ENCODE results near the gene SNX17. TPM values are rescaled to one million over a fixed set of nuclear protein-coding genes. Genes with fewer than 3 reads are reported as not detected.
A peak's percentile ranks its signal among the peaks of the same experiment; 100 is the strongest.
"Not testable (repeated sequence)": the region's sequence is repeated elsewhere in the genome, so short reads cannot be mapped to it uniquely, and the experiment has no call there.

SNX17 gene, protein sequence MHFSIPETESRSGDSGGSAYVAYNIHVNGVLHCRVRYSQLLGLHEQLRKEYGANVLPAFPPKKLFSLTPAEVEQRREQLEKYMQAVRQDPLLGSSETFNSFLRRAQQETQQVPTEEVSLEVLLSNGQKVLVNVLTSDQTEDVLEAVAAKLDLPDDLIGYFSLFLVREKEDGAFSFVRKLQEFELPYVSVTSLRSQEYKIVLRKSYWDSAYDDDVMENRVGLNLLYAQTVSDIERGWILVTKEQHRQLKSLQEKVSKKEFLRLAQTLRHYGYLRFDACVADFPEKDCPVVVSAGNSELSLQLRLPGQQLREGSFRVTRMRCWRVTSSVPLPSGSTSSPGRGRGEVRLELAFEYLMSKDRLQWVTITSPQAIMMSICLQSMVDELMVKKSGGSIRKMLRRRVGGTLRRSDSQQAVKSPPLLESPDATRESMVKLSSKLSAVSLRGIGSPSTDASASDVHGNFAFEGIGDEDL
- total RNA-seq (2014; rRNA removed; shearing (Covaris generic)) = 186 and 191 TPM in 2 replicates

GRCh38 chr2:27370026-27370815, at the start of gene SNX17, which contains the start of gene EIF2B4:
Gene SNX17, plus strand, starts transcription at chr2:27370616. Its CDS starts 128 bp downstream, at chr2:27370744.
Gene EIF2B4, minus strand, starts transcription at chr2:27370338. Its CDS starts 24 bp downstream, at chr2:27370314.
- peak; percentile 99 for DNase-seq (ENCODE audit: low read depth)

DNA sequence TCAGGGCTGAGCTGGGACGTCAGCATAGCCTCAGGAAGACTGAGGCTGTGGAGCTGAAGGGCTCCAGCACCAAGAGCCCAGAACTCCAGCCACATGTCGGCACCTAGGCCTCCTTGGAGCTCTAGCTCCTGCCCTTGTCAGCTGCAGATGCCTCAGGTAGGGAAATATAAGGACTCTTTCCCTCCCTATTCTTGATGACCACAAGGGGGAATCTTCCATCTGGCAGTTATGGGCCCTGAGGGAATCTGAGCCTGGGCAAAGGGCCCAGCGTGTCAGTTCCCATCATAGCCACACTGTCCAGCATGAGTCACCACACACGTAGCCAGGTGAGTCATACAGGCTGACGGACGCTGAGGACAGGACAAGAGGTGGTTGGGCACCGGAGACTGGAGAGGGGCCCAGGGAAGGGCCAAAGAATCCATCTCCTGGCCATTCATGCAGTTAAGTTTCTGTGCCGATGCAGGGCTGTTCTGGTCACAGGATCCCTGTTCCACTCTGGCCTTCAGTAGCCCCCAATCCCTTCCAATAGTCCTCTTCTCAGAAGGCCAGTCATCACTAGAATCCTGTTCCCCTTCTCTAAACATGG, 49.4 kb upstream of the SNX17 start:
- DNase-seq (ENCODE audit: low read depth) = peak; percentile 99

DNA sequence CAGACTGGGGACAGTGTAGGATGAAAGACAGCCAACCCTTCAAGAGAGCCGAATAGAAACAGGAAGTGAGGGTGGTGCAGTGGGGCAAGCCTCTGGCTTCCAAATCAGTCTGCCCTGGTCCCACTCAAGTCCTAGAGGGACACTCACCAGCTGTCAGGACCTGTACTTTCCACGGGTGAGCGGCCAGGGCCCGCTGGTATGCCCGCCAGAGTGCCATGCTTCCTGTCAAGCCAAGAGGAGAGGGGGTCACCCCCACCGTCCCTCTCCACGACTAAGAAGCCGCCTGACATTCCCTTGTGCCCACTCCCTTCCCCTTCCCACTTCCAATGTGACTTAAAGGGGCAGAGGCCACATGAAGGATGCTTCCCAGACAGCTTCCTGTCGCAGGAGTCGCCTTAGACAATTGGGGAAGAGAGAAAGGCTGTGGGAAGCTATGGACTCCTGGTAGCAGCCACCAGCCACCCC, 48.1 kb upstream of the SNX17 start:
- DNase-seq (ENCODE audit: low read depth) = no peak

DNA sequence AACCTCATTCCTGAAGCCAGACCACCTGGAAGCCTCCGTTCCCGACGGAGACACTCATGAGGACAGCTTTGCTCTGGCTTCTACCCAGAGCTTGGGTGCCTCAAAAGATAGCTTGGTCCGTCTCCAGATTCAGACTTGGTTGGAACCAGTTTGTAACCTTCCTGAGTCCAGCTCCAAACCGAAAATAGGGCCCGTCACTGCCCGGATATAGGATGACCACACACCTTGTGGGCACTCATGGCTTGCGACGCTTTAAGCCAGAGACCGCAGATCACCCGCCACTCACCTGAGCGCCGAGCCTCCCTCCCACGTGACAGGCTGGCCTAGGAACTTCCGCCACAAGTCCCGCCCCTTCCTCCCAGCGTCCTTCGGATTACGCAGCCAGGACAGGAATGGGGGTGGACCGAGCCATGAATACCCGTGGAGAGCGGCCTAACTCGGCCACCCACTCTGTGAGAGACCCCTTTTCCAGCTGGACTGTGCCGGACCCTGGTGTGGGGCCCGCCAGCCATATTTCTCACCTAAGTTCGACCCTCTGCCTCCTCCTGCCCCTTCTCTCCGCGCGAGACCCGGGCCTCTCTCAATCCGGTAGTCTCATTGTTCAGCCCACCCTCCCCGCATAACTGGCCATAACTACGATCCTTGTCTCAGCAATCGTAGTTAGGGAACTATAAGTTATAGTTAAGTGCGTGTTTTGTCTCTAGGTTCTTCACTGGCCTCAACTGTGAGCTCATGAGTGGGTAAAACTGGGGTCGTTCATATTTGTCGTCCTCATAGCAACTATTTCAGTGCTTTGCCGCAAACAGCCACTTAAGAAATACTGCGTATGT, 47.4 kb upstream of the SNX17 start, which contains the start of gene MPV17:
Gene MPV17, minus strand, starts transcription at position 332 of the 830 bp plus-strand sequence. CDS start 580 bp downstream, outside the sequence.
- peak; percentile 87 for DNase-seq (ENCODE audit: low read depth)

DNA sequence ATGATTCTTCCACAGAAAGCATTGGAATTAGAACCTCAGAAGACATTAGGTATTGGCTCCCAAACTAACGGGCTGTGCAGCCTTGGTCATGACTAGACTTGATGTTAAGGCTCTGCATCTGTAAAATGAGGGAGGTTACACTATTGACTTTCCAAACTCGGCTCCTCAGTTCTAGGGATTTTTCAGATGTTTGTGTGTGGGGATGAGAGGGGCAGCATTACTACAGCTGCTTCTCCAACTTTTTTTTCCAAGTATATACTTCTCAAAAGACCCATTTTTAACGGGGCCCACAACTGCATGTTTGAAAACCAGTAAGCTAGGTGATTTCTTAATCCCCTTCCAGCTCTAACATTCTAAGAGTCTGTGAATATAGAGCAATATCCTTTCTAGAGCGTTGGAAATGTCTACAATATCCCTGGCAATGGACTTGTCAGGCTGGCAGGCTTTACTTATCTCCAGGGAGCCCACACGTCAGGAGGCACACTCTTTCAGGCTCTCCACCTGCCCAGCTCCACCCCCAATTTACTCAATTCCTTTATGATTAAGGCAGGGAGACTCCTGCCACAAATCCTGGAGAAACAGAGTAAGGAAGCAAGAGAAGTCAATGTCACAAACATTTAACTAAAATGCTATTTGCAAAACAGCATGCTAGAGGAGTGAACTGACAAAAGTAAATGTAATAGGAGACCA, 46.7 kb upstream of the SNX17 start:
- no peak for DNase-seq (ENCODE audit: low read depth)

DNA sequence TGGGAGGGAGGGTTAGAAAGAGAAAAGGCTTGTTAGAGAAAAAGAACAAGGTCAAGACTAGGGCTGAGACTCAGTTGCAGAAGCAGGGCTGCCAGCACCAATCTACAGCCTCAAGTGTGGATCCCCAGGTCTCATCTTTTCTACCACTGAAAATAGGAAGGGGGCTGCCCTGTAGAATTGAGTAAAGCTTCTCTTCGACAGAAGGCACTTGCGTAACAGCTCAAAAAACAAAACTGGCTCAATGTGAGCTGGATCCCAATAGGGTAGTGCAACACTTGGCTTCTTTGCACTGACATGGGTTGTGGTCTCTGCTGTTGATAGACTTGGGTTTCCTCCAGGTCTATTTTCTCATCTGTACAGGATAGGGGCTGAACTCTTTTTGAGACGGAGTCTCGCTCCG, 45.7 kb upstream of the SNX17 start:
- no peak for DNase-seq (ENCODE audit: low read depth)

GRCh38 chr2:27335311-27335710, 35.1 kb upstream of the SNX17 start:
- DNase-seq (ENCODE audit: low read depth) = no peak

GRCh38 chr2:27336173-27336572, 34.2 kb upstream of the SNX17 start:
- no peak for DNase-seq (ENCODE audit: low read depth)

GRCh38 chr2:27347641-27348040, 22.8 kb upstream of the SNX17 start:
- no peak for DNase-seq (ENCODE audit: low read depth)

DNA sequence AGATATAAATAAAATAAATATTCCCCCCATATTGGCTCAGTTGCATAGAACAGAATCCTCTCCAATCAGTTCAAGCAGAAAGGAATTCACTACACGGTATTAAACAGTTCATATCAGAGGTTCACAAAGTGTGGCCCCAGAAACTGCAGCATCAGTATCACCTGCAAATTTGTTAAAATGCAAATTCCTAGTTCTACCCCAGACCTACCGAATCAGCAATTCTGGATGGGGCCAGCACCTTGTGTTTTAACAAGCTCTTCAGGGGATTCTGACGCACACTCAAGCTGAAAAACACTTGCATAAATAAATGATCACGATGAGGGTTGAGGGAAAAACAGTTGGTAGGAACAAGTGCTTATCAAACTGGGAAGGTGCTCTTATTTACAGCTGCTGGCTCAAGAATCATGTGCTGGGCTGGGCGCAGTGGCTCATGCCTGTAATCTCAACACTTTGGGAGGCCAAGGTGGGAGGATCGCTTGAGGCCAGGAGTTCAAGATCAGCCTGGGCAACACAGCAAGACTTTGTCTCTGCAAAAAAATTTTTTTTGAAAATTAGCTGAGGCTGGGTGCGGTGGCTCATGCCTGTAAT, 20.2 kb upstream of the SNX17 start:
- no peak for DNase-seq (ENCODE audit: low read depth)

- no peak for DNase-seq (ENCODE audit: low read depth)
These were observed 18.4 kb upstream of the SNX17 start for GRCh38 chr2:27351802-27352598.

GRCh38 chr2:27353386-27353761, 17.0 kb upstream of the SNX17 start:
- not testable (repeated sequence) for DNase-seq (ENCODE audit: low read depth)

DNA sequence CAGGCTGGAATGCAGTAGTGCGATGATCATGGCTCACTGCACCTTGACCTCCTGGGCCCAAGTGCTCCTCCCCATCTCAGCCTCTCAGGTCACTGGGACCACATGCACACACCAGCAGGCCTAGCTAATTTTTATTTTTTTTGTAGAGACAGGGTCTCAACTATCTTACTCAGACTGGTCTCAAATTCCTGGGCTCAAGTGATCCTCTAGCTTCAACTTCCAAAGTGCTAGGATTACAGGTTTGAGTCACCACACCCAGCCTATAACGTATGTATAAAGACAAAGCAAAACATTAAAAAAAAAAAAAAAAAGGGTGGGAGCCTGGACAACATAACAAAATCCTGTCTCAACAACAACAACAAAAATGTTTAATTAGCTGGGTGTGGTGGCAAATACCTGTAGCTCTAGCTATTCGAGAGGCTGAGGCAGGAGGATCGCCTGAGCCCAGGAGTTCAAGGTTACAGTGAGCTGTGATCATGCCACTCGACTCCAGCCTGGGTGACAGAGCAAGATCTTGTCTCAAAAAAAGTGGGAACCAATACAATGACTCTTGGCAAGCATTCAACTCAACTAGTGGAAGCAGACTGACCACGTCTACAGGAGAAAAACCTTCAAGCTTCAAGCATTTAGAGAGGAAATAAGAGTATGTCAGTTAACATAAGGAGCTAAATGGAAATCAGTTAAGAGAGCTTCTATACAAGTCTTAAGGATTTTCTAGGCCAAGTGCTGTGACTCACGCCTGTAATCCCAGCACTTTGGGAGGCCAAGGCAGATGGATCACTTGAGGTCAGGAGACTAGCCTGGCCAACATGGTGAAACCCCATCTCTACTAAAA, 16.4 kb upstream of the SNX17 start:
- DNase-seq (ENCODE audit: low read depth) = peak; percentile 28

DNA sequence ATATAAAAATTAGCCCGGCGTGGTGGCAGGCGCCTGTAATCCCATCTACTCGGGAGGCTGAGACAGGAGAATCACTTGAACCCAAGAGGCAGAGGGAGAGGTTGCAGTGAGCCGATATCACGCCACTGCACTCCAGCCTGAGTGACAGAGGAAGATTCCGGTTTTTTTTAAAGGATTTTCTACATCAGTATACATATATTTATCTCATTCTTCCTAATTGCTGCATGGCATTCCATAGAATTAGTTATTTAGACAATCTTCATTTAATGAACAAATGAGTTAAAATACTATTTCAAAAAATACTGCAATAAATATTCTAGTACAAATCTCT, 15.9 kb upstream of the SNX17 start:
- DNase-seq (ENCODE audit: low read depth) = no peak

DNA sequence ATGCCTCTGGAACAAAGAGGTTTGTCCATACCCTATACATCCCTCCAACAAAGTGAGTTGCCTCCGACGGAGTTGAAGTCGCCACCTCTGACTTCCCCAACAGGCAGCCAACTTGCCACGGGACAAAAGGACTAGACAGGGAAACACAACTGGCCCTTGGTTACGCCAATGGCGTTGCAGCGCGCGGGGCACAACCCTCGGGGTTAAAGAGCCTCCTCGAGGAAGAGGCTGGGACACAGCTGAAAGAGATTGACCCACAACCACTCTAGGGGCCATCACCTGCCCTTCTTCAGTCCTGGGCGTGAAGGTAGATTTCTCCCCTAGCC, 14.4 kb upstream of the SNX17 start:
- DNase-seq (ENCODE audit: low read depth) = peak; percentile 64

GRCh38 chr2:27356382-27357181, 13.8 kb upstream of the SNX17 start, which contains the start of gene GTF3C2:
Gene GTF3C2, minus strand, starts transcription at chr2:27356764. Its CDS starts 13,210 bp downstream, at chr2:27343554.
- peak; percentile 96 for DNase-seq (ENCODE audit: low read depth)

DNA sequence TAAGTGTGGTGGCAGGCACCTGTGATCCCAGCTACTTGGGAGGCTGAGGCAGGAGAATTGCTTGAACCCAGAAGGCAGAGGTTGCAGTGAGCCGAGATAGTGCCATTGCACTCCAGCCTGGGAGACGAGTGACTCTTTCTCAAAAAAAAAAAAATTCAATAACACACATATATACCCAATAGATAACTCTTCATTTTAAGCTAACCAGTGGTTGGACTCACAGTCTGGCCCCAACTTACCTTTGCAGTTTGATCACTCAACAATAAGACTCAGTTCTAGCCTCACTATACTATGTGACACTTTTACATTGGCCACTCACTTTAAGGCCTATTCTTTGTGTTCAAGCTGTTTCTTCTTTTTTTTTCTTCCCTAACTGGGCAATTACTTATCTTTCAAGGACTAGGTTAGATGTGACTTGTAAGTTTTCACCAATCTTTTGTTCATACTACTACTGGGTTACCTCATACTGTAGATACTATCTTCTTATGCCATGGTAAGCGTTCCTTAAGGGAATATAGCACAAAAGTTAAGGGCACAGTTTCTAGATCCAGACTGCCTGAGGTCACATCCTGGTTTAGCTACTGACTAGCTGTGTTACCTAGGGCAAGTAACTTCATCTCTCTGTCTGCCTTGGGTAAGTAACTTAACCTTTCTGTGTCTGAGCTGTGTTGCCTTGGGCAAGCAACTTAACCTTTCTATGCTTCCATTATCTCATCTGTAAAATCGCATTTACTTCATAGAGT, 7.6 kb upstream of the SNX17 start:
- DNase-seq (ENCODE audit: low read depth) = no peak
